Lung (tissue), 12 donors: ENCODE results near the gene SEC24A. TPM values are rescaled to one million over a fixed set of nuclear protein-coding genes. Genes with fewer than 3 reads are reported as not detected.

Experiments
- ATAC-seq: fragments of 200-7000 bp; cut with Tn5 transposase; one replicate; pipeline ENCODE4 v1.9.1; 2020; ENCODE audit warnings: moderate number of reproducible peaks; ENCODE audit not compliant: insufficient read depth, low FRiP score
- DNase-seq, 3 donors: peaks; one replicate each; pipeline ENCODE4 v3.0.0-alpha.2; 2013 to 2017
- H3K27ac ChIP-seq, 2 donors: one replicate each; pipeline ENCODE4 v1.5.1; 2013; ENCODE audit warnings: mild to moderate bottlenecking in 2 of 2, moderate library complexity in 2 of 2, control low read depth in 1 of 2, inconsistent platforms in 1 of 2, low read depth in 1 of 2, low read length in 1 of 2
- H3K27me3 ChIP-seq, 3 donors: one replicate each; pipeline ENCODE4 v1.5.1; 2013; ENCODE audit warnings: low read length in 2 of 3; ENCODE audit not compliant: control insufficient read depth in 3 of 3, insufficient read depth in 3 of 3
- H3K36me3 ChIP-seq, 4 donors: one replicate each; pipeline ENCODE4 v1.5.1; 2013; ENCODE audit warnings: low read length in 4 of 4, mild to moderate bottlenecking in 1 of 4, moderate library complexity in 1 of 4; ENCODE audit not compliant: control insufficient read depth in 4 of 4, insufficient read depth in 4 of 4
- H3K4me1 ChIP-seq, 5 donors: one replicate each; pipeline ENCODE4 v1.5.1; 2013; ENCODE audit warnings: low read length in 5 of 5, mild to moderate bottlenecking in 2 of 5, moderate library complexity in 1 of 5; ENCODE audit not compliant: control insufficient read depth in 5 of 5, insufficient read depth in 5 of 5
- H3K4me3 ChIP-seq: one replicate; pipeline ENCODE4 v1.5.1; 2013; ENCODE audit warnings: mild to moderate bottlenecking, control low read depth, moderate library complexity
- H3K9ac ChIP-seq, 2 donors: one replicate each; pipeline ENCODE4 v1.5.1; 2013; ENCODE audit warnings: low read length in 2 of 2, control low read depth in 1 of 2; ENCODE audit not compliant: insufficient read depth in 1 of 2
- H3K9me3 ChIP-seq, 4 donors: one replicate each; pipeline ENCODE4 v1.5.1; 2013; ENCODE audit warnings: low read length in 3 of 4, mild to moderate bottlenecking in 1 of 4, moderate library complexity in 1 of 4; ENCODE audit not compliant: control insufficient read depth in 4 of 4, insufficient read depth in 3 of 4
- WGBS, 2 donors: extraction: QIAGEN DNeasy Blood & Tissue Kit; methylation state at CpG; one replicate each; pipeline ENCODE4 v1.1.7; 2013; 5-methylcytosine and 5-hydroxymethylcytosine counted together
- polyA plus RNA-seq, 2 donors: library from polyadenylated mRNA; stranded (reverse); fragments of 200-250 nt; gene quantifications; one replicate each; pipeline ENCODE4 v1.2.1, GENCODE V29; 2013
- total RNA-seq, 2 donors: library from RNA; depleted of rRNA in 1 of 2; stranded (reverse); fragments of >200 nt in 1 of 2; gene quantifications; one replicate each; pipeline ENCODE4 v1.2.1, GENCODE V29; 2014 to 2021
- TF ChIP-seq, protein P1 (sequence below): IDR thresholded peaks from 2 replicates; pipeline ENCODE4 v1.5.1; 2012; ENCODE audit warnings: mild to moderate bottlenecking; ENCODE audit errors: control extremely low read depth, extremely low read depth
- donor health status: control.
- donor health status: control.
- donor health status: Bipolar disorder and iron deficiency.
- donor health status: healthy.
- donor health status: DM: yes; HTN: yes; CAD: no.

SEC24A gene
- total and polyA plus RNA-seq, 4 donors = 3.3 to 23.8 (median 14.8) TPM

GRCh38 chr5:134638760-134639201 lies 9.8 kb upstream of the SEC24A start:
- H3K4me3 ChIP-seq = no peak overlapping the region
- H3K27me3 ChIP-seq = no peaks in the 10 kb centered on the region
- no peak for DNase-seq
- whole genome bisulfite sequencing, 2 donors = 81 to 91% methylated on average over 4 of the region's 4 CpGs
- no peaks in the 10 kb centered on the region for H3K36me3 ChIP-seq
- ATAC-seq = no peak
- no peak overlapping the region for H3K9ac ChIP-seq
- no peaks in the 10 kb centered on the region for H3K4me1 ChIP-seq
- no peak overlapping the region for H3K27ac ChIP-seq
- no peaks in the 10 kb centered on the region for H3K9me3 ChIP-seq
- TF ChIP-seq, protein P1, sequence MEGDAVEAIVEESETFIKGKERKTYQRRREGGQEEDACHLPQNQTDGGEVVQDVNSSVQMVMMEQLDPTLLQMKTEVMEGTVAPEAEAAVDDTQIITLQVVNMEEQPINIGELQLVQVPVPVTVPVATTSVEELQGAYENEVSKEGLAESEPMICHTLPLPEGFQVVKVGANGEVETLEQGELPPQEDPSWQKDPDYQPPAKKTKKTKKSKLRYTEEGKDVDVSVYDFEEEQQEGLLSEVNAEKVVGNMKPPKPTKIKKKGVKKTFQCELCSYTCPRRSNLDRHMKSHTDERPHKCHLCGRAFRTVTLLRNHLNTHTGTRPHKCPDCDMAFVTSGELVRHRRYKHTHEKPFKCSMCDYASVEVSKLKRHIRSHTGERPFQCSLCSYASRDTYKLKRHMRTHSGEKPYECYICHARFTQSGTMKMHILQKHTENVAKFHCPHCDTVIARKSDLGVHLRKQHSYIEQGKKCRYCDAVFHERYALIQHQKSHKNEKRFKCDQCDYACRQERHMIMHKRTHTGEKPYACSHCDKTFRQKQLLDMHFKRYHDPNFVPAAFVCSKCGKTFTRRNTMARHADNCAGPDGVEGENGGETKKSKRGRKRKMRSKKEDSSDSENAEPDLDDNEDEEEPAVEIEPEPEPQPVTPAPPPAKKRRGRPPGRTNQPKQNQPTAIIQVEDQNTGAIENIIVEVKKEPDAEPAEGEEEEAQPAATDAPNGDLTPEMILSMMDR = no peak

DNA sequence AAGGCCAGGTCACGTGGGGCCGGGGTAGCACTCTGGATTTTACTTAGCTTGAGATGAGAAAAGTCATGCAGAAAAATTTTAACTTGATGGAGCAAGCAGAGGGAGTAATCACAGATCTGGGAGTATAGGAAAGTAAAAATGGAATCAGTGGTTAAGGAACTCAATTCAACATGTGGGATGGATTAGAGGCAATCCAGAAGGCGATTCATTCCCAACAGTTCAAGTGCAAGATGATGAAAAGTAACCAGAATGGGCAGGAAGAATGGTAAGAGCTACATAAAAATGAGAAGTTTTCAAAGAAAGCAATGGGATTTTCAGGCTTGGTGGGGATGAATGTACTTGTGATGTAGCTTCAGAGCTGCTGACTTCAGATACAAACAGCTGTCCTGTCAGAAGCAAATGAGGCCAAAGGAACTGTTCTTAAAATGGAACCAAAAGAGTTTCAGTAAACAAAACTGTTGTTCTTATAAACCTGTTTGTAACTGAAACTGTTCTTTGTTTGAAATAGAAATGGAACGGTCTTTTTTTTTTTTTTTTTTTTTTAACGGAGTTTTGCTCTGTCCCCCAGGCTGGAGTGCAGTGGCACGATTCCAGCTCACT lies 5.6 kb upstream of the SEC24A start:
- 83 to 89% methylated on average over 6 of the region's 6 CpGs for WGBS, 2 donors
- Histone ChIP-seq H3K9ac (no peak overlapping the region), H3K4me3 (no peak overlapping the region), H3K9me3 (no peaks in the 10 kb centered on the region), H3K36me3 (no peaks in the 10 kb centered on the region), H3K4me1 (peaks cover 0 to 3% (median 0%) of the 10 kb centered on the region in 5 donors), H3K27me3 (no peaks in the 10 kb centered on the region), H3K27ac (no peak overlapping the region)
- ATAC-seq (no peak), DNase-seq (no peak)
- TF ChIP-seq, protein P1 = no peak

DNA sequence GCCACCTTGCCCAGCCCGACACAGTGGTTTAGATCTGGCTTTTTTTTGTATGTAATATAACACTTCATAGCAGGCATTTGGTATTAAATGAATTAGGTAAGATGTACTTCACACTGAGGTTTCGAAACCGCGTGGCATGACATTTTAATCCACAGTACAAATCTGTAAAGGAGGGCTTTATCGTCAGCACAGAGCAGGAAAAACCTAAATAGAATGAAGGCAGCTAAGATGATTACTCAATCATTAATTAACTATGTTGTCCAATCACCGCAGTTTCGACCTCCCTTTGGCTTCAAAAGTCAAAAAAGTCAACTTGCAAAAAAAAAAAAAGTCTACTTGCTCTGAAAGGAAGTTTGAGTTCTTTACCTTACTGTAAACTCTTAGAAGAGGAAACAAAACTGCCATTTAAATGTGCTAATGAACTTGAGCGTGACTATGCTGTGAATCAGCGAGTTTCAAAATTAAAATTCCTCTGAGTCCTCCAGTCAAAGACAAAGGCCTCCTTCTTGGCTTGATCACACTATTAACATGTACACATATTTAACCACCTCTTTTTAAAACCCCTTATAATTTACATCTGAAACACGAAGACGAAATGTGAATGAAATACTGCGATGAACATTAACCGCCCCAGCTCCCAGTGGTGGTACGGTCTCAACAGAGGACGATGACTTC lies 698 bp upstream of the SEC24A start:
- WGBS, 2 donors = 6 to 7% methylated on average over 15 of the region's 15 CpGs
- H3K9me3 ChIP-seq = no peaks in the 10 kb centered on the region
- peaks cover 0 to 3% (median 0%) of the 10 kb centered on the region in 4 donors for H3K36me3 ChIP-seq
- TF ChIP-seq, protein P1 = no peak
- peak; percentile 54 for ATAC-seq
- peak overlapping the region; percentile 96 to 97 for H3K27ac ChIP-seq
- peak overlapping the region; percentile 82 for H3K4me3 ChIP-seq
- peak in 2 of 3 donors; percentile 38 to 46 for DNase-seq
- H3K4me1 ChIP-seq = peaks cover 0 to 16% (median 0%) of the 10 kb centered on the region in 5 donors
- no peaks in the 10 kb centered on the region for H3K27me3 ChIP-seq
- peak overlapping the region; percentile 60 to 98 for H3K9ac ChIP-seq
